ENCODE results near the gene ASB14. TPM values are rescaled to one million over a fixed set of nuclear protein-coding genes. Genes with fewer than 3 reads are reported as not detected.

Gene ASB14
- polyA plus RNA-seq, 10 donors: 0.42 to 1.6 (median 0.80) TPM

DNA sequence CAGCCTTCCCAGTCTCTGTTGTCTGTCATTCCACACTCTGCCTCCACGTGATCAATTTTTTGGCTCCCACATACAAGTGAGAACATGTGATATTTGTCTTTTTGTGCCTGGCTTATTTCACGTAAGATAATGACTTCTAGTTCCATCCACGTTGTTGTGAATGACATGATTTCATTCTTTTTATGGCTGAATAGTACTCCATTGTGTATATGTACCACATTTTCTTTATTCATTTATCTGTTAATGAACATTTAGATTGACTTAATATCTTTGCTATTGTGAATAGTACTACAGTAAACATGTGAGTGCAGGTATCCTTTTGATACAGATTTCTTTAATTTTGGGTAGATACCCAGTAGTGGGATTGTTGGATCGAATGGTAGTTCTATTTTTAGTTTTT is 31.4 kb downstream of the ASB14 start:
- DNase-seq: no peak

GRCh38 chr3:57257678-57258077 is 34.8 kb downstream of the ASB14 start:
- no peak for DNase-seq

GRCh38 chr3:57256844-57257243 is 35.6 kb downstream of the ASB14 start:
- peak in 1 of 3 donors; percentile 4 for DNase-seq

DNA sequence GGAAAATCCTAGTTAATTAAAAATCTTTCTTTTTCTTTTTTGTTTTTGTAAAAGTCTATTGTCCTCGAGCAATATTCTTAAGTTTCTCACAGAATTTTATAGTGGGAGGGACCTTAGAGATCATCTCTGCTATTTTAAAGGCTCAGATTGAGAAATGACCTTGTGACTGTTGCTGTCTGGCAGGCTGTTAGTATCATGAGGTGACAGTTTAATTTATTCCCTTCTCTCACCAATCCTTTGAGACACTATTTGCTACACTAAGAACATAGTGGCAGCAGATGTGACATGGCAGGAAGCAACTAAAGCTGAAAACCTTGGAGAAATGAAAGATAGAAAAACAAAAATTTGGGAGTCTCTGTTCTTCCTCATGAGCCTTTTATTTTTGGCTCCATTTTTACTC is 40.1 kb downstream of the ASB14 start:
- no peak for DNase-seq

GRCh38 chr3:57244946-57245345 is 47.5 kb downstream of the ASB14 start:
- DNase-seq: no peak

- no peak for DNase-seq
Observed at GRCh38 chr3:57234613-57235575, 57.6 kb downstream of the ASB14 start.

DNA sequence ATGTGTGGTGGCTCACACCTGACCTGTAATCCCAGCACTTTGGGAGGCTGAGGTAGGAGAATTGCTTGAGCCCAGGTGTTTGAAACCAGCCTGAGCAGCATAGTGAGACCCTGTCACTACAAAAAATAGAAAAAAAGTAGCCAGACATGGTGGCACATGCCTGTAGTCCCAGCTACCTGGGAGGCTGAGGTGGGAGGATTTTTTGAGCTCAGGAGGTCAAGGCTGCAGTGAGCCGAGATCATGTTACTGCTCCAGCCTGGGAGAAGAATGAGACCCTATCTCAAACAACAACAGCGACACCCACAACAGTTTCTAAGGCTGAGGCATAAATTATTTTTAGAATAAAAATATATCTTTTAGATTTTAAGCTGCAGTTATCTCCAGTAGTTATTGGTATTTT is 58.7 kb downstream of the ASB14 start:
- no peak for DNase-seq

DNA sequence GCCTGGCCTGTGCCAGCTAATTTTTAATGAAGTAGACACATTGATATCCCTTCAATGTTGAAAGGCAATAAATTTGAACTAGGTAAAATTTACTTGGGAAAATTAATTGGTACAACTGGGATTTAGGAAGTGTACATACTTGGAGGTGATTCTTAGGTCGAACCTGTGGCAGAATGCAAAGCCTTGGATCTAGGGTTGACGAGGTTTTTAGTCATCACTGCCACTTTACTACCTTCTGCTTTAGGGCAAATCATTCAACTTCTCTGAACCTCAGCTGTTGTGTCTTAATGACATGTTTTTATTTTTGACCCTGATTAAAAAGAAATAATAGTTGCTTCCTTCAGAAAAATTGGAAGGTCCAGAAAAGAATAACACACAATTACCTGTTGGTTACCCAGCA is 62.5 kb downstream of the ASB14 start:
- DNase-seq: no peak

DNA sequence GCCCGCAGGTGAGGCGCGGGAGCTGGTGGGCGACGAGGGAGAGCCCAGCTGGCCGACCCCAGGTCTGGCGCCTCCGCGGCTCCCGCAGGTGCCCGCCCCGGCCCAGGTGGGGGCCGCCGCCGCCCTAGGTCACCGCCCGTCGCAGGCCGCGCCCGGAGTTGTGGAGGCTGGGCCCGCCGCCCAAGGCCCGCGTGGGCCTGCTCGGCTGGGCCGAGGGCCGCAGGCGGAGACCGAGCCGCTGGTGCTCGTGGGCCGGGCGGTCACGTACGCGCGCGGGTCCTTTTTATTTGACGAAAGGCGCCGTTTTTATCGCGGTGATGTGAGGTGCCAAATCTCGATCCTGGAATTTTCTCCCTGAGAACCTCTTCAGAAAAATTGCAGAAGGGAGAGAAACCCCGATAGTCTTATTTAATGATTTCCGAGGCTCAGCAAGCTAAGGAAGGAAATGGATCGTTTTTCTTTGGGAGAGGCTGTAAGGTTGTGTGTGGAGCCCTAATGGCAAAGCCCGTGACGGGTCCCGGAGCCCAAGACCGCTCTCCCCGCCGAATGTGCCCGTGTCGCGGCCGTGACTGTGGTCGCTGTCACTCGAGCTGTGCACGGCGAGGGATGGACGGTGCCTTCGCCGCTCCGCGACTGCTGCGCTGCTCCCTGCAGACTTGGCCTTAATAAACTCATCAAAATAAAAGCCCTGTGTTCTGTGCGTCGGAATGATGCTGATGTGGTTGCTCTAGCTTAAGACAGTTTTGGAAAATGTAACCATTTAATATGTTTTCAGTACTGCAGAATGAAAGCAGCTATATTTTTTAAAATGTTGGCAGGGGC is 64.3 kb downstream of the ASB14 start:
- peak; percentile 50 to 92 (median 77) for DNase-seq

- peak; percentile 94 to 98 (median 97) for DNase-seq
Observed at GRCh38 chr3:57227204-57227929, 65.1 kb downstream of the ASB14 start, which contains the start of gene APPL1. Gene APPL1 (plus strand): TSS chr3:57227729. CDS start chr3:57227884, 155 bp downstream.

DNA sequence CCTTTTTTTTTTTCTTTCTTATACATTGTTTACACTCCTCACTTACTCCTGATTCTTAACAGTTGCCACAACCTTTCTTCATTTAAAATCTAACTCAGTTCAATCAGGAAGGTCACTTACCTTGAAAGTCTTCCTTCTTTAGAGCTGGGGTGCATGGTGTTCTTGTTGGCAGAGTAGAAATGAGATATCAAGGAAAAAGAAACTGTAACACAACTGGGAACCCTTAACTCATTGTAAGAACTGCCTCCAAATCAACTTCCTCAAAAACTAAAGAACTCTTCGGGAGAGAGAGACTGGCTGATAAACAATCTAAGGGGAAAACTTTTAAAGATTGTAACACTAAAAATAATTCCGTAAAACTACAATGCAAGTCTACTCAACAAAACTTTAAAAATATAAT is 66.3 kb downstream of the ASB14 start:
- peak in 1 of 3 donors; percentile 5 for DNase-seq

- no peak for DNase-seq
Observed at GRCh38 chr3:57224856-57225255, 67.6 kb downstream of the ASB14 start.

DNA sequence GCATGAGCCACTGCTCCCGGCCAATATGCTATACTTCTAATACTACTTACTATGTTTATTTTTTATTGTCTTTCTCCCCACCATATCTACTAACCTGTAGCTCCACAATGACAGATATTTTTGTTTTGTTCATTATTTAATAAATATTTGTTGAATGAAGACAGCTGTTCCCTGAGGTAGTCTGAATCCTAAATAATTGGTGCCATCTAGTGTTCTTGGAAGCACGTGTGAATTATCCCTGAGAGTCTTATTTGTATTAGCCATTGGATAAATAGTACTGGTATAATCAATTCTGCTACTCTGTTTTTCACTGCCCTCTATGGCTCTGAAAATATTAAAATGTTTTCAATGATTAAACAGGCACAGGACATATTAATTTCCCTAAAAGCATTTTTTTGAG is 70.6 kb downstream of the ASB14 start:
- DNase-seq: peak; percentile 31 to 55 (median 49)

Other genes starting within 250 kb of the ASB14 start
- gene SPATA12, start 232.0 kb downstream of the ASB14 start, polyA plus RNA-seq (ENCODE audit: insufficient read length in 10 of 10): under 1 TPM in 6 of 10 donors, not detected in 4; 0.08 to 0.19 (median 0.09) TPM
- gene IL17RD, start 127.3 kb downstream of the ASB14 start, polyA plus RNA-seq (ENCODE audit: insufficient read length in 10 of 10): 10 to 100 TPM; 22.6 to 36.7 (median 29.0) TPM
- gene HESX1, start 92.7 kb downstream of the ASB14 start, polyA plus RNA-seq (ENCODE audit: insufficient read length in 10 of 10): 1 to 10 TPM; 1.3 to 2.9 (median 1.8) TPM
- 10 to 100 TPM; 31.1 to 47.2 (median 41.1) TPM for gene APPL1, start 65.0 kb downstream of the ASB14 start, polyA plus RNA-seq (ENCODE audit: insufficient read length in 10 of 10)

All from muscle of back (tissue), 11 donors.